SK-N-MC (cell line): Measurements from ENCODE around the gene PRSS27.

Experiments used
- EZH2 ChIP-seq: fragments of 200-600 bp; sonication (generic); IDR thresholded peaks from one replicate; pipeline ENCODE4 v1.6.1; 2017; ENCODE audit warnings: antibody characterized with exemption
- POLR2AphosphoS5 ChIP-seq: IDR thresholded peaks from 2 replicates; pipeline ENCODE4 v1.6.1; 2012; ENCODE audit warnings: mild to moderate bottlenecking, low read depth, low read length, borderline replicate concordance

GRCh38 chr16:2761472-2761871 is 41.4 kb upstream of the PRSS27 start:
- TF ChIP-seq POLR2AphosphoS5 (no peak), EZH2 (no peak)
